GM18951 (cell line): ENCODE measurements around the gene BAG3.

Experiments used
- POLR2A ChIP-seq: IDR thresholded peaks from 4 replicates; pipeline ENCODE4 v1.6.1; 2011; ENCODE audit warnings: mild to moderate bottlenecking; ENCODE audit not compliant: insufficient read length, insufficient read depth; ENCODE audit errors: extremely low read depth
- in situ Hi-C: fragments of 300-500 bp; cut with MboI; formaldehyde crosslinking; loops from one replicate; pipeline ENCODE4 v1.12.0; 2022; ENCODE audit warnings: low sequenced_read_pairs, mixed read lengths, inconsistent platforms; ENCODE audit not compliant: unreplicated experiment

Gene BAG3

DNA sequence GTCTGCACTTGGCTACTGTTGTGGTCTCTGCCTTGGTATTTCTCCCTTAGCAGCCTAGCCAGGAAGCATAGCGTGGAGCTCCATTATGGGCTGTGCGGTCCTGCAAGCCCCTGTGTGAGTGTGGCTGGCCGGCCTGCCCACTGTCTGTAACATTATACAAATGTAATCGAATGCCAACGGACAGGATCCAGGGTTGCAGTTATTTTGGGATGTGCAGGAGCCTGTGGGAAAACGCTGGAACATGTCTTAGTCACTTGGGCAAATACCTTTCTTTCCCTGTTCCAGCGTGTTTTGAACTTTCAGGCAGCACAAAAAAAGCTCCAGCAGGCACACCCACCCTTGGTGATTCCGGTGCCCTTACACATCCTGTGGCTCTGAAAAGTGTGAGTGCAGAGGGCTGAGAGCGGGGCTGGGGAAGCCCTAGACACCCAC is 29.5 kb downstream of the BAG3 start:
- TF ChIP-seq POLR2A = no peak
- in situ Hi-C loops = loop anchor here (10.0 kb wide), 1 partner anchor 174 kb away; no protein-coding TSS in a partner anchor

DNA sequence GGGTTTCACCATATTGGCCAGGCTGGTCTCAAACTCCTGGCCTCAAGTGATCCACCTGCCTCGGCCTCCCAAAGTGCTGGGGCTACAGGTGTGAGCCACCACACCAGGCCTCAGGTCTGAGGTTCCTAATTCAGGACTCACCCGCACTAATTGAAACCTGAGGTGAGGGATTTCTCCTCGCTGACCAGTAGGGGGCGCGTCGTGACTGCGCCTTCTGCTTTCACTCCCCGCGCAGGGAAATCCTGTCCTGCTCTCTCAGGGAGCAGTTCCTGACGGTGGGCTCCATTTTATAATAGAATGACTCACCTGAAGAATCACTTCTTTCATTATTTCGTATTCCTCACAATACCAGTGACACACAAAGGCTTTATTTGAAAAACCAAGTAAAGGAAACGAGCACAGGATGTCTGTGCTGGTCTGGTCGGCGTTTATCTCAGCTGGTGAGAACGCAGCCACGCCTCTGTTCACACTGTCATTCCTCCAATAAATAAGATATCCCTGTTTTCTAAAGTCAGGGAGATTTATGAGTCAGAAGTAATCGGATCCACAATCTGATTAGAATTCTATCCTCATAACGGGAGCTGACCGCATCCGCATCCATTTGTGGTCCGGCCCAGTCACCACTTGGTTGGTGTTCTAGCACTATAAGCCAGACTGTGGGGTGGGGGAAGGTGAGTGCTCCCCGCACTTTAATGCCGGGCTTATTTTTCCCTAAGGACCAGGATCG is 35.4 kb downstream of the BAG3 start:
- in situ Hi-C loops = loop anchor here (10.0 kb wide), 1 partner anchor 168 kb away; no protein-coding TSS in a partner anchor
- no peak for TF ChIP-seq POLR2A

DNA sequence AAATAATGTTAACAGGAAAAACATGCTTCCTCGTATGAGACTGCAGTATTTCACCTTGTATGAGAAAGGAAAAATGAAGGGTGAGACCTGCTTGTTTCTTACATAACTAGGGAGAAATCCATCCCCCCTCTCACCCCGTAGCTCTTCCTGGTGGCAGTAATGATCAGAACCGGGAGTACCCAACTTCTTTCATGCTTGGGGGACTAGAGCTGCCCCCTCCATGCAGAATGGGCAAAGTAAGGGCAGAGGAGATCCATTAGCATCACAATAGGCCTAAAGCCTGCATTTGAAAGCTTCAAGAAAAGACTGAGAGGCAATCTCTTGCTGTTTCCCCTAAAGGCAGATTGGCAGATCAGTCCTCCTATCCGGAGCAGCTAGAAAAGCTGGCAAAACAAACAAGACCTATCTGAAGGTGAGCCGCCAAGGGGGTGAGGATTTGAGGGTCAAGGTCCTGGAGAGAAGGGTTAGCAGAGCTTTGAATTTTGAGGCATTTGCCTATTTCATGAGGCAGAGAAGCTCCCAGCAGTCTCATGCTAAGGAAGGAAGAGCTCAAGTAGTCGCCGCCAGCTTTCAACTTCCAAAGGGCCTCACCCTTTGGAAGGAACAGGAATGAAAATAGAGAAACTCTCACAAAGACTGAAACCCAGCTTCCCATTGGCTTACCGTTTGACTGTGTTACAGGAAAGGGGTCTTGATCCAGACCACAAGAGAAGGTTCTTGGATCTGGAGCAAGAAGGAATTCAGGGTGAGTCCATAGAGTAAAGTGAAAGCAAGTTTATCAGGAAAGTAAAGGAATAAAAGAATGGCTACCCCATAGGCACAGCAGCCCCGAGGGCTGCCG is 36.2 kb downstream of the BAG3 start:
- no peak for TF ChIP-seq POLR2A
- in situ Hi-C loops = loop anchor here (10.0 kb wide), 1 partner anchor 167 kb away; no protein-coding TSS in a partner anchor

DNA sequence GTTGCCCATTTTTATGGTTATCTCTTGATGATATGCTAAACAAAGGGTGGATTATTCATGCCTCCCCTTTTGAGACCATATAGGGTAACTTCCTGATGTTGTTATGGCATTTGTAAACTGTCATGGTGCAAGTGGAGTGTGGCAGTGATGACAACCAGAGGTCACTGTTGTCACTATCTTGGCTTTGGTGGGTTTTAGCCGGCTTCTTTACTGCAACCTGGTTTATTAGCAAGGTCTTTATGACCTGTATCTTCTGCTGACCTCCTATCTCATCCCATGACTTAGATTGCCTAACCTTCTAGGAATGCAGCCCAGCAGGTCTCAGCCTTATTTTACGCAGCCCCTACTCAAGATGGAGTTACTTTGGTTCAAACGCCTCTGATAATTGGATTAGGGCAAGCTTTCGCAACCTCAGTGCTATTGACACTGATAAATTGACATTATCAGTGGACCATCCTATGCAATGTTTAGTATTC is 36.9 kb downstream of the BAG3 start:
- no peak for TF ChIP-seq POLR2A
- in situ Hi-C loops = loop anchor here (10.0 kb wide), 1 partner anchor 167 kb away; no protein-coding TSS in a partner anchor

DNA sequence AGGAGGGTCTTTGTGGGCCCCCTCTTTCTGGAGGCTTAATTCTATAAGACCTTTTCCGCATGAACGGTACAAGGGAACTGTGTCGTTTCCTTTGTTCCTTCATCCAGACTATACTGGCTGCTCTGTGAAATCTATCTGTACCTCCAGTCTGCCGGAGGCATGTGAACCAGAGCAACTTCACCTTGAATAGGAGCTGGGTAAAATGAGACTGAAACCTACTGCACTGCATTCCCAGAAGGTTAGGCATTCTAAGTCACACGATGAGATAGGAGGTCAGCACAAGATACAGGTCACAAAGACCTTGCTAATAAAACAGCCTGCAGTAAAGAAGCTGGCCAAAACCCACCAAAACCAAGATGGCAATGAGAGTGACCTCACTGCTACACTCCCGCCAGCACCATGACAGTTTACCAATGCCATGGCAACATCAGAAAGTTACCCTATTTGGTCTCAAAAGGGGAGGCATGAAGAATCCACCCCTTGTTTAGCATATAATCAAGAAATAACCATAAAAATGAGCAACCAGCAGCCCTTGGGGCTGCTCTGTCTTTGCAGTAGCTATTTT is 37.9 kb downstream of the BAG3 start:
- in situ Hi-C loops = loop anchor here (10.0 kb wide), 1 partner anchor 166 kb away; no protein-coding TSS in a partner anchor
- TF ChIP-seq POLR2A = no peak

DNA sequence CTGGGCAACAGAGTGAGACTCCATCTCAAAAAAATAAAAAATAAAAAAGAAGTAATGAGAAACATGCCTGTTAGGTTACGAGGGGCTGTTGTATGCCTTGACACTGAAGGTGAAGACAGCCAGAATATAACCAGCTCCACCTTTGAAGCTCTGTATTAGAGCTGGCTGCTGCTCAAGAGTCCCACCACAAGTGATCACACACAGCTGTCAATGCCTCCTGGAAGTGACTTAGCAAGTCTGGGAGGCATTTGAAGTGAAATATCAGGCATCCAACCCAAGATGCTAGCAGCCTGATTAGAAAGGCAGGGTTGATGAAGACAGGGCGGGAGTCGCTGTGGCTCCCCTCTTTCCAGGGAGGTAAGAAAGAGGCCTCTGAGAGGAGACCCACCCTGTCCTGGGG is 40.5 kb downstream of the BAG3 start:
- no peak for TF ChIP-seq POLR2A
- in situ Hi-C loops = no loop called here

DNA sequence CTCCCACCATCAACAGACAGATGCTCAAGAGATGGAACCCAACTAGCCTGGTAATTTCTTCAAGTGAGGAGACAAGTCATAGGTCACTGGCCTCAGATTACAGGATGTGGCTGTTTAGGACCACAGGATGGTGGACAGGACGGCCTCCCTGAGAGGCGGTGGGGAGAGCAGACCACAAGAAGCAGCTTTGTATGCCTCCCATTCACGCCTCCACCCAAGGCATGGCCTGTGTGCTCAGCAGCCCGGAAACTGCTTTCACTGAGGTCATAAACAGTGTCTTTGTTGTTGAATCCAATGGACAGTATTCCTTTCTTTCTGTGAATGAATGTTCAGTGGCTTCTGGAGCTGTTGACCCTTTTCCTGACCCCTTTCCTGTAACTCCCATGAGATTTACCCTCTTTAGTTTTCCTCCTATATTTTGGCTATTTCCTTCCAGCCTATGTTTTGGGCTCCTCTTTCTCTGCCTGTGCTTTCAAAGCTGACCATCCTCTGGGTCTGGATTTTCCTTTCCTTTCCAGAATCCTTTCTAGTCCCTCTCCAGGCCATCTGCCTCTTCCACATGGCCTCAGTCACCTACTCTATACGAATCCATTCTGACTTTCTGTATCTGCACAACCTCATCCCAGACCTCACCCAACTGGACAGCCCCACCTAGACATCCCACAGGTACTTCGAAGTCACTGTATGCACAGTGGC is 42.2 kb downstream of the BAG3 start:
- TF ChIP-seq POLR2A = no peak
- in situ Hi-C loops = no loop called here

DNA sequence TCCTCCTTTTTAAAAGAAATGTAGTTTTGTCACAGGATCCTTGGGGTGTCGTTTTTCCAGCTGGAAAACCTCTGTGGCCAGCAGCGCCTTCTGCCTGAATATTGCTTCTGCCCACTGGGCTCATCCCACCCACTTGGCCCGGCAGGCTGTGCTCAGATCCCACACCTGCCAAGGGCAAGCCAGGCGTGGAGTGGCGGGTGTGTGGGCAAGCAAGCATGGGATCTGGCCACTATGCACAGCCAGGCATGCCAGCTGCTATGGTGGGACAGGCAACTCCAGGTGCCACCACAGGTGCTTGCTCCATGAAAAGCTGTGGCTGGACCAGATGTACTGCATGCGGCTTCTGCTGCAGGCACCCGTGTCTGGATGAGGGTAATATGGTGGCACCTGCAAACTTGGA is 43.4 kb downstream of the BAG3 start:
- in situ Hi-C loops = no loop called here
- TF ChIP-seq POLR2A = no peak

DNA sequence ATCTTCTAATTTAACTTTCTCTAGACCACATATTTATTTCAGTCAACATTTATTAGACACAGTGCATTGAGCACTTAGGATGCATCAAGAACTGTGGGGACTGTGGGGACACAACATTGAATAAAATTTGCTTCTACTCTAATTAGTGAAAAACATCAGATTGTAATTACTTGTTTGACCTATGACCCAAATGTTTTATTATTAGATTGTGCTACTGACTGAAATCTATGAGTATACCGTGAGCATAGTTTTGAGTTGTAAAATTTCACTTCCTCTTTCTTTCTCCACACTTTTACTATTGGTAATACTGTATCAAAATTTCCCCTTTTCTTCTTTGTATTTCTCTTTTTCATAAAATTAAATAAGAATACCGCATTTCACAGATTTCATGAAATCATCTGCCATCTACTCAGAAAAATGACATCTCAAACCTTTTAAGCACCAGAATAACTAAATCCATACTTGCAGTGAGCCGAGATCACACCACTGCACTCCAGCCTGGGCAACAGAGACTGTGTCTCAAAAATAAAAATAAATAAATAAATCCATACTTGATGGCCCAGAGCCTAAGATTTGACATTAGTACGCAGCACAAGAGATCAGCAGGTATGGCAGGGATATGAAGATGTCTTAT is 49.3 kb downstream of the BAG3 start:
- in situ Hi-C loops = no loop called here

DNA sequence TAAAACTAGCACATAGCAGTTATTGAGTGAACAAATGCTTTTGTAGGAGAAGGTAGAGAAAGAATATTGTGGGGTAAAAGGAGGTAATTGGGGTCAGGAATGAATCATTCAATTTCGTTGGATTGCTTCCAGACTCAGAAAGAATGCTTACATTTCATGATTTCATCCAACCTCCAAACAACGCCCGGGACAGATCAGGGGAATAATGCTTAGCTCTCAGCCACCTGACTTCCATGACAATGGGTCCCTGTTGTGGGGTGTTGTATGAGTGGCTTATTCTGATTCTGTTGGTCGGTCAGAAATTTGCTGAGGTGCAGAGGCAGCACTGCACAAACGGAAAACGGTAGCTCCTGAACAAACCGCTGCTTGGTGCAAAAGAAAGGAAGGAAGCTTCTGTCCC is 50.7 kb downstream of the BAG3 start:
- TF ChIP-seq POLR2A = no peak
- in situ Hi-C loops = no loop called here

More for the DNA sequence above, 49.3 kb downstream of the BAG3 start:
- no peak for TF ChIP-seq POLR2A

DNA sequence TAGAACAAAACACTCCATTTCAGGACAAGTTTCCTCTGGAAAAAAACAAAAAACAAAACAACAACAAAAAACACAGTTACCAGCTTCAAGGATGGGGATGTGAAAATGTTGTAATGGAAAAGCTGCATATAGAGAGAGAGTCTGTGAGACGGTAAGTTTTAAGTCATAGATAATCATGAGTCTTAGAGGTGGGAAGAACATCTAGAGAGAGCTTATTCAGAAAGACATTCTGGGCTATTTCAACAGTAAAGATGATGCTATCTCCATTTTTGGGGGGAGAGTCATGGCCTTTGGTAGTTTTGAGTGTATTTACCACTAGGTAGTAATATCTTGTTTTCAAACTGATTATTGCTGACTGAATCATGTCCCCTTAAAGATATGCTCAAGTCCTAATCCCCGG is 51.4 kb downstream of the BAG3 start:
- in situ Hi-C loops = no loop called here
- TF ChIP-seq POLR2A = no peak

DNA sequence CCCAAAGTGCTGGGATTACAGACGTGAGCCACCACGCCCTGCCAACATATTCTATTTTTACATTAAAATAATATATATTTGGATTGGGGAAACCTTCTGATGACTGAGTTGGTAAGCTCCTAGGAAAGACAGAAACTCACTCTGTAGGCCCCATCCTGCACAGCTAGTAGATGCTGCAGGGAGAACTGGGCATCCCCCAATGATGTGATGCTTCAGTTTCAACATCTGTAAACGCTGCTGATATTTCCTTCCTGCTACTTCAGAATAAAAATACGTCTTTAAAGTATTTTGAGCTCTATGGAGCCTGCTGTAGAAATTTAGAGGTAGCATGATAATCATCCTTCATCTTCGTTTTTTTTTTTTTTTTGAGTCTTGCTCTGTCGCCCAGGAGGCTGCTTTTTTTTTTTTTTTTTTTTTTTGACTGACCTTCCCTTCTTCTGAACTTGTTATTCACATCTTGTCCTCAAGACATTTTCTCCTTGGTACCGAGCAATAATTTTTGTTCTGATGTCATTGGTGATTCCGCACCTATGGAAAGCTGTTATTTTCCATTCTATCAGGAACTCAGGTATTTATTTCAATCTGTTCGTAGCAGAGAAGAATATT is 52.8 kb downstream of the BAG3 start:
- no peak for TF ChIP-seq POLR2A
- in situ Hi-C loops = no loop called here
